Activated CD4-positive, CD25-positive, alpha-beta regulatory T cell treated with anti-CD3 and anti-CD28 coated beads, Interleukin-2, amount 50 U/mL, for 72 hours (primary cell): ENCODE data around the gene CTSO.

Experiments used
- DNase-seq: peaks from one replicate; pipeline ENCODE4 v3.0.0; 2021

The CTSO gene

DNA sequence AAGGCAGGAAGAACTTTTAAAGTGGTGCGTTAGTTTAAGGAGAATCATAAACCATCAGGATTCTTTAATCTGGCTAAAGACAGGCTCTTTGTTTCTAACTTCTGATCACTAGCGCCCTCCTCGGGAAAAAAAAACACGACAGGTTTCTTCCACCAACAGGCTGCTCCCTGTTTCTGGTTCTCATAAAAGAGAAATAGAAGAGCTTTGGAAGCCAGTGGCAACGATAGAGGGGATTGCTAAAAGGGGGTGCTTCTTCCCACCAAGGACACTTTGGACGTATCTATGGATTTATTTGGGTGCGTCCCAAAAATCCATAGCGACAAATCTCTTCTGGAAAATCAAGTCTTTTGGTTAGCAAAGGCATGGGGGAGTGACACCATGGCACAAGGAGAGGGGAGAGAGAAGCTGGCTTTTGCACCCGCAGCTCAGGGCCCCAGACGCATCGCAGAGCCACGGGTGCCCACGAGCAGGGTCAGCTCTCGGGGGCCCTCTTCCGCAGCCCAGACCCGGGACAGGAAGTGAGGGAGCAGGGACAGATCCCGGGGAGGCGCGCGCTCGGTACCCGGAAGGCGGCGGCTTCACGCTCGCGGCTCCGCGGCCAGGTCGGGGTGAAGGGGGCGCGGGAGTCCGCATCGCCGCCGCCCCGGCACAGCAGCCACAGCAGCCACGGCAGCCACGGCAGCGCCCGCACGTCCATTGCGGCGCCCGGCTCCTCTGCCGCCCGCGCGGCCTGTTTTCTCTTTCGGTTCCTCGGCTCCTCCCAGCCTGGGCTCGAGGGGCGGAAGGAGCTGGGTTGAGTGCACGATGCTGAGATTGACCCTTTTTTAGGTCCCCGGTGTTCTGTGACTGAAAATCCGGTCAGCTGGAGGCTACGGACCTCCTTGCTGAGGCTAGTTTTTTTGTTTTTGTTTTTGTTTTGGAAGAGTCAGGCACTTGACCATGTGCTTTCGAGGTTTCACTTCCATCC is at the start of gene CTSO:
Gene CTSO, minus strand, starts transcription at position 716 of the 967 bp plus-strand sequence. Its CDS starts 19 bp downstream, at position 697.
- DNase-seq, result peak; percentile 75

- no peak for DNase-seq
Measured at GRCh38 chr4:156000491-156000890, 46.8 kb upstream of the CTSO start.

GRCh38 chr4:155999725-156000124 is 46.1 kb upstream of the CTSO start:
- DNase-seq, result no peak

DNA sequence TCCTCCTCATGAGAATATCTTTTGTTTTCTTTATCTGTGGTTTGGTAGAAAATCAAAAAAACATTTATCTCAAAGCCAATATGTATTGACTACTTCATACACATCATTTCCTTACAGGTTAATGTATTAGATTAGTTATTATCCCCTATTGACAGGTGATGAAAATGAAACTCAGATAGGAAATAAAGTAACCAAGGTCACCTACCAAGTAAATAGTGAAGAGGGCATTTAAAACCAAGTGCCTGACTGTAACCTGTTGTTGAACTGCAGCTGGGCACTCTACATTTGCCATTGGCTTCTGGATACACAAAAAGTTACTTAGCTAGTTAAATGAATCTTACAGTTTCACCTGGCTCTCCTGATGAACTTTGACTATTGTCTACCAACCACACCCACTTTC is 41.4 kb upstream of the CTSO start:
- no peak for DNase-seq

DNA sequence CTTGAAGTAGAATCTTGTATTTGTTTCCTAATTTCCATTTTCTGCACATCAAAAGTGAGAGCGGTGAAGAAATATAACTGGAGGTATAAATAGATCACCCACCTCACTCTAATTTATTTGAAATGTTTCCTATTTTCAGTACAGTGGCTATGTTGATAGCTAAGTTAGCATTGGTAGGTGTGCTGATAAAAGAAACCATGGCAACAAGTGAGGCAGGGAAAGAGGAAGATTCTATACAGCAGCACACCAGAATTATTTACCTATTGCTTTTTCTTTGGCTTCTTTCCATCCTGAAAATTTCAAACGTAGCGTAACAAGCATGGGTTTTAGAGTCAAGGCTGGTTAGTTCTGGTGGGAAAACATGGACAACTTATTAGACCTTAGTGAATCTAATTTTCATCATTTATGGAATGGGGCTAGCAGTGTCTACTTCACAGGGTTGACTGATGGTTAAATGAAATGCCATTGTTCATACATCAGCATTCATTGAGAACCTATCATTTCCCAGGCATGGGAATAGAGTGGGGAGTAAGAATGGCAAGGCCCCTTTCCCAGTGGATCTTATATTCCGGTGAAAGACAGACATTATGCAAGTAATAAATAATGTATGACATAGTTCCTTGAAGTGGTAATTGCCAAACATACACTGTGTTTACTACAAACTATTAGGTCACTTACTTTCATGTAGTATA is 30.6 kb upstream of the CTSO start:
- no peak for DNase-seq

- no peak for DNase-seq
Measured at GRCh38 chr4:155982736-155983385, 29.2 kb upstream of the CTSO start.

GRCh38 chr4:155978810-155979209 is 25.1 kb upstream of the CTSO start:
- DNase-seq, result no peak

DNA sequence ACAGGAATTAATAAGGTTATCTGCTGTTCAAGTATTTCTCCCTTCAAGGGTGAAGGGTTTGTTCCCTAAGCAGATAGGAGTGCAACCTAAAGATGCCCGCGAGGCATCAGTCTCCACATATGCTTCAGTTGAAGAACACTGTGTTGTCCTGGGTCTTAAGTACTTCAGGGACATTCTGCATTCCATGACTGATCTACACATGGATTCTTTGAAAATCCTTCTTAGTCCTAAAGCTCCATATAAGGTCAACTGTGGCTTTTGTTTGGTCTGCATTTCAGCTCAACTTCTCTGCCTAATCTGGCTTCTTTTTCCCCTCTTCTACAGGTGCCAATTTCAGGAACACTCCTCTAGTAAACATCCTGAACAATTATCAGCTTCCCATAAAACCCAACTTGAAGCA is 21.8 kb upstream of the CTSO start:
- no peak for DNase-seq

GRCh38 chr4:155974996-155975395 is 21.3 kb upstream of the CTSO start:
- DNase-seq, result no peak

GRCh38 chr4:155974476-155974749 is 20.7 kb upstream of the CTSO start:
- no peak for DNase-seq

DNA sequence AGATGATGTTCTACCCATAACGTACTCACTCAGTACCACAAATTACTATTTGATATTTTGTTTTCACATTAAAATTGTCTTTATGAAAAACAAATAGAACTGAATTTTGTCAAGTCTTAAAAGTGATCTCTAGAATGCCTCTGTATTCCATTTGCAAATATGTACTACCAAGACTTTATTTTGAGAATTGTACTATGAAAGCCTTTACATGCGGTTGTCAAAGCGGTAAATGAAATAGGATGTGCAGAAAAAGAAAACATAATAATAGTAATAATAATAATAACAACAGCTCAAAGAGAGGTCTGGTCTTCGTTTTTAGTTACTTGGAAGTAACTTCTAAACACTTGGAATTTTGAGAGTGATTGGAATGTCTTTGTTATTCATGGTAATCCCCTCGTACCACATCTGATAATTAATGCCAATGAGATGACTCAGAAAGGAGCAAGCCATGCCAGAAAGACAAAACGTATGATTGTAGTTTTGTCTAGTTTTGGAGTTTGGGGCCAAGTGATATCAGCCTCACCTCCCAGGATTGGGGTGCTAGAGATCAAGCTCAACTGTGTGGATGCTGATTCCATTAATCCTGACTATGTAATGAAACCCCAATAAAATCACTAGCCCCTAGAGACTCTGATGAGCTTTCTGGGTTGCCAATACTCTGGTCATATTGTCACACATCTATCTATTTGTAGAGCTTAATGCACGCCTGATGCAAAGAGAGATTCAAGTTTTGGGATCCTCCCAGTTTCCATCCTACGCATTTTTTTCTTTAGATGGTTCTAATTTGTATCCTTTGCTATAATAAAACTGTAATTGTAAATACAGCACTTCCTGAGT is 20.2 kb upstream of the CTSO start:
- no peak for DNase-seq

- DNase-seq, result no peak
Measured at GRCh38 chr4:155972098-155972497, 18.4 kb upstream of the CTSO start.

- DNase-seq, result no peak
Measured at GRCh38 chr4:155966731-155967395, 13.2 kb upstream of the CTSO start.

GRCh38 chr4:155966171-155966570 is 12.5 kb upstream of the CTSO start:
- DNase-seq, result no peak

DNA sequence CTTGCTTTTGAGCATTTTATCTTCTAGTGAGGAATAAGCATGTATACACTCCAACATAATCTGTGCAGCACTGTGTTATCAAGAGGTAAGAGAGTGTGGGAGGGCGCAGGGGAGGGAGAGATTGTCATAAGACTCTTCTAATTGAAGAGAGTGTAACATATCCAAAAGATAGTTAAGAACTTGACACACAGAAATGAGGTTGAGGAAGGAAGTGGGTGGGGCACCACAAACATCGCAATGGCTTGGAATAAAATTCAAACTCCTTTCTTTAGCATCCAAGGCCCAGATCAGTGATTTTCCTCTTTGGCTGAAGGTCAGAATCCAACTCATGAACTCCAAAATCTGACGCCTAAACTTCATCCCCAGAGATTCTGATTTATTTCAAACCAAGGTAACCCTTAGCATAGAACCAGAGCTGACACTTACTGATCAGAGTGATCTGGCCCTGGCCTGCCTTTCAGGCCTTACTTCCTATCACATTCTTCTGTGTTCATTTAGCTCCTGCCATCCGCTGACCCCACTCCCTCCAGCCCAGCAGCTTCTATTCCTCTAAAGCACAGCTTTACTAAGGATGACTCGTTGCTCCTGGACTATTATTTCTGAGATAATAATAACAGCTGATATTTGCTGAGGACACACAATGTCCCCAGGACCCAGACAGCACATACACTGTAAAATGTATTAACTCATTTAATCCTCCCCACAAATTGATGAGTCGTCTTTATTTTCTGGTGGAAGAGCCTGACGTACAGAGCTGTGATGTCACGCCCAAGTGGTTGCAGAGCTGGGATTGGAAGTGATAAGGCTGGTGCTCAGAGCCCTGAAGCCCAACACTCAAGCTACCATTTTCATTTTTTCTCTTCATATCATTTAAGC is 10.6 kb upstream of the CTSO start:
- no peak for DNase-seq

- DNase-seq, result no peak
Measured at GRCh38 chr4:155962767-155963166, 9.1 kb upstream of the CTSO start.

DNA sequence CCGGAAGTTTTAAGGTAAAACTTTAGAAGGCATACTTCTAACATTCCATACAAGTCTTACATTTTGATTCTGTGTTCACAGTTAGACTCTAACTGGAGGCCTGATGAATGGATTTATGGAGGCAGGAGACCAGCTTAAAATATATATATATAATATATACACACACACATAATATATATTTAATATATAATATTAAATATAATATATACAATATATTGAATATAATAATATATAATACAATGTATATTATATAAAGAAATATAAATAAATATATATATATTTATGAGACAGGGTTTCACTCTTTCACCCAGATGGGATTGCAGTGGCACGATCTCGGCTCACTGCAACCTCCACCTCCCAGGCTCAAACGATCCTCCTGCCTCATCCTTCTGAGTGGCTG is 7.9 kb upstream of the CTSO start:
- DNase-seq, result no peak

DNA sequence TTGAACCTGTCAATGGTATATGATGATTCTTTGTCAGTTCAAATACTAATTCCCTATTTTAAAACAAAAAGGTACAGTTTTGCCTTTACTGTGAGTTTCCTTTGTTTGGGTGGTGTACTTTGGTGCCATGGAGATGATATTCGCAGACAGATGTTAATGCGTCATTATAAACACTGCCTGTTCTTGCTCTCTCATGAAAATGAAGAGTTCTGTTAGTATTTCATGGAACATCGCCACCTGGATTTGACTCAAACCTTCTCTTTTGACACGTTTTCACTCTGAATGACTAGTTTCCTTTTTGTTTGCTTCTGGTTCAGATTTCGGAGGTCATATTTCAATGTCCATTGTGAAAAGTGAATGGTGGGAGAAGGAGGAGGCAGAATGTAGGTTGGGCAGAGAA is 6.9 kb upstream of the CTSO start:
- no peak for DNase-seq

DNA sequence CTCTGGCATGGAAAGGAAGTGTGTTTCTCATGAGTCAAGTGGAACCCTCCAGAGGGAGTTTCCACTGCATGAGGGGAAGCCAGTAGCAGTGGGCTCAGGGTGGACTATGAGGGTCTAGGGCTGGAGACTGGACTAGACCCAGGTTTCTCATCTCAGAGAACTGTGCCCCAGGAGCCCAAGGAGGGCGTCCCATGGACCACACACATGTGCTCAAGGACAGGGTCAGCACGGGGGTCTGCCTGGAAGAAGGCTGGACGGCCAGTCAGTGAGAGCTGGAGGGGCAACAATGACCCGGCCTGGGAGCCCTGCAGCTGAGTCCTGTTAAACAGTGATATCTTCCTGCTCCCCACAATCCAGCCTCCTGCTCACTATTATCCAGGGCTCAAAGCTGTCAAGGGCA is 5.8 kb upstream of the CTSO start:
- no peak for DNase-seq

DNA sequence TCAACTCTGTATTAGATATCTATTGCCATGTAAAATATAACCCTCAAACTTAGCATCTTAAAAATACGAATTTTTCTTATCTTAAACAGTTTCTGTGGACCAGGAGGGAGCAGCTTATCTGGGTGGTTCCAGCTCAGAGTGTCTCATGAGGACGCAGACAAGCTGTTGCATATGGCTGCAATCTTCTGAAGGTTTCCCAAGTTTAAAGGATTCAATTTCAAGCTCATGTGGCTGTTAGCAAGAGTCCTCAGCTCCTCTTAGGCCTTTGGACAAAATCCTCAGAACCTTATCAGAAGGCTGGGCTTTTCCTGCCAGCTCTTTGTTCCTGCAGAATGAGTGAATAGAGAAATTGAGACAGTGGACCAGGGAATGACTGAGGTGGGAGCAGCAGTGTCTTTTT is 2.8 kb upstream of the CTSO start:
- no peak for DNase-seq

GRCh38 chr4:155954939-155955338 is 1.3 kb upstream of the CTSO start:
- no peak for DNase-seq
